Stimulated activated CD8-positive, alpha-beta memory T cell treated with anti-CD3 and anti-CD28 coated beads, Interleukin-2, amount 100 ng/mL, for 1 hour (primary cell): ENCODE results near the gene SCUBE1.

Source experiments
- DNase-seq, 2 donors: peaks; one replicate each; pipeline ENCODE4 v3.0.0-alpha.2; 2020; ENCODE audit warnings: low read depth in 2 of 2

Gene SCUBE1

GRCh38 chr22:43213962-43214361 is 129.2 kb downstream of the SCUBE1 start:
- DNase-seq = no peak

GRCh38 chr22:43213051-43213450 is 130.1 kb downstream of the SCUBE1 start:
- DNase-seq = no peak

- no peak for DNase-seq
Measured at GRCh38 chr22:43212434-43212952, 130.7 kb downstream of the SCUBE1 start.

GRCh38 chr22:43211941-43212433 is 131.2 kb downstream of the SCUBE1 start:
- DNase-seq = no peak

- no peak for DNase-seq
Measured at GRCh38 chr22:43210631-43211515, 132.3 kb downstream of the SCUBE1 start.

- DNase-seq = no peak
Measured at GRCh38 chr22:43209971-43210370, 133.2 kb downstream of the SCUBE1 start.

- DNase-seq = no peak
Measured at GRCh38 chr22:43209523-43209890, 133.7 kb downstream of the SCUBE1 start.

GRCh38 chr22:43208703-43209522 is 134.3 kb downstream of the SCUBE1 start:
- DNase-seq = no peak

GRCh38 chr22:43207849-43208702 is 135.1 kb downstream of the SCUBE1 start:
- DNase-seq = no peak

GRCh38 chr22:43207386-43207785 is 135.8 kb downstream of the SCUBE1 start:
- no peak for DNase-seq

- DNase-seq = no peak
Measured at GRCh38 chr22:43206509-43207161, 136.5 kb downstream of the SCUBE1 start.

GRCh38 chr22:43205748-43206508 is 137.2 kb downstream of the SCUBE1 start:
- DNase-seq = no peak

- no peak for DNase-seq
Measured at GRCh38 chr22:43205261-43205691, 137.9 kb downstream of the SCUBE1 start.

- DNase-seq = no peak
Measured at GRCh38 chr22:43203471-43203981, 139.6 kb downstream of the SCUBE1 start.

- no peak for DNase-seq
Measured at GRCh38 chr22:43202756-43203410, 140.3 kb downstream of the SCUBE1 start.

- DNase-seq = no peak
Measured at GRCh38 chr22:43202326-43202725, 140.8 kb downstream of the SCUBE1 start.

- no peak for DNase-seq
Measured at GRCh38 chr22:43201486-43202219, 141.5 kb downstream of the SCUBE1 start.

GRCh38 chr22:43200555-43200954 is 142.6 kb downstream of the SCUBE1 start:
- no peak for DNase-seq

- DNase-seq = no peak
Measured at GRCh38 chr22:43200031-43200430, 143.1 kb downstream of the SCUBE1 start.
